GM12878 (cell line): ENCODE data around the gene RNASEL. TPM values are rescaled to one million over a fixed set of nuclear protein-coding genes. Genes with fewer than 3 reads are reported as not detected.

Source experiments
- ATAC-seq: fragments of 200-7000 bp; cut with Tn5 transposase; 3 replicates; pipeline ENCODE4 v1.9.1; 2020; ENCODE audit warnings: mild to moderate bottlenecking, moderate library complexity
- BruUV-seq: library from RNA; stranded (reverse); fragments of 400-500 nt; replicated peaks from 2 replicates; lab custom pipeline; 2021; lab: Mats Ljungman, UMichigan
- CTCF ChIA-PET: fragments of 300-600 bp; sonication (Branson Sonifier 250); formaldehyde crosslinking; extraction: SDS; loops from one replicate; lab custom pipeline; 2021; ENCODE audit warnings: inconsistent platforms; lab: Yijun Ruan, JAX
- POLR2A ChIA-PET: fragments of 350-600 bp; formaldehyde crosslinking; extraction: SDS; loops from one replicate; lab custom pipeline; 2021; ENCODE audit warnings: inconsistent platforms; lab: Charles Lee
- RAD21 ChIA-PET: fragments of 300-600 bp; sonication (Branson Sonifier 250); formaldehyde crosslinking; loops from one replicate; lab custom pipeline; 2023; ENCODE audit warnings: antibody characterized with exemption; ENCODE audit not compliant: unreplicated experiment; lab: Charles Lee
- SMC1A ChIA-PET: fragments of 300-600 bp; sonication (Branson Sonifier 250); formaldehyde crosslinking; loops from one replicate; lab custom pipeline; 2023; ENCODE audit not compliant: unreplicated experiment, uncharacterized antibody; lab: Charles Lee
- DNase-seq: peaks from one replicate; pipeline ENCODE4 v3.0.0-alpha.2; 2011; ENCODE audit warnings: low read depth, low spot score
- FAIRE-seq: peaks from 3 replicates; lab custom pipeline; 2011; peaks lifted over from hg19 to GRCh38; lab: Jason Lieb, UNC
- H2AFZ ChIP-seq: 2 replicates; pipeline ENCODE4 v1.6.0; 2011; ENCODE audit warnings: low read depth, low read length, control low read depth; ENCODE audit not compliant: control insufficient read depth
- H3K27ac ChIP-seq: 2 replicates; pipeline ENCODE4 v1.5.1; 2011; ENCODE audit warnings: control low read depth; ENCODE audit not compliant: control insufficient read depth, insufficient read depth
- H3K27me3 ChIP-seq, 2 experiments: replicated peaks in 1 of 2; 2 replicates each; pipeline versions ENCODE4 v1.6.0 to v1.6.1; 2011; ENCODE audit warnings: low read length in 1 of 2; ENCODE audit not compliant: control insufficient read depth in 2 of 2, insufficient read depth in 2 of 2
- H3K36me3 ChIP-seq, 2 experiments: 2 replicates each; pipeline ENCODE4 v1.5.1; 2011; ENCODE audit warnings: low read length in 1 of 2; ENCODE audit not compliant: control insufficient read depth in 2 of 2, insufficient read depth in 2 of 2
- H3K4me1 ChIP-seq: 2 replicates; pipeline ENCODE4 v1.6.1; 2011; ENCODE audit warnings: mild to moderate bottlenecking, low read length, moderate library complexity, mixed read lengths; ENCODE audit not compliant: control insufficient read depth, insufficient read depth
- H3K4me2 ChIP-seq: 2 replicates; pipeline ENCODE4 v1.6.0; 2011; ENCODE audit warnings: control low read depth; ENCODE audit not compliant: control insufficient read depth, insufficient read depth
- H3K4me3 ChIP-seq: fragments of 200-600 bp; sonication (generic); 2 replicates; pipeline ENCODE4 v1.5.1; 2016
- H3K79me2 ChIP-seq: 2 replicates; pipeline ENCODE4 v1.6.0; 2011; ENCODE audit warnings: low read length; ENCODE audit not compliant: control insufficient read depth, insufficient read depth
- H3K9ac ChIP-seq: 2 replicates; pipeline ENCODE4 v1.8.0; 2011; ENCODE audit warnings: low read length, control low read depth, mixed read lengths; ENCODE audit not compliant: control insufficient read depth, insufficient read depth
- H3K9me3 ChIP-seq: replicated peaks from 3 replicates; pipeline ENCODE4 v1.5.1; 2011; ENCODE audit warnings: mild to moderate bottlenecking, low read length; ENCODE audit not compliant: control insufficient read depth, insufficient read depth
- H4K20me1 ChIP-seq: 2 replicates; pipeline ENCODE4 v1.6.0; 2011; ENCODE audit not compliant: control insufficient read depth, insufficient read depth
- CREB1 ChIP-seq: IDR thresholded peaks from 2 replicates; pipeline ENCODE4 v1.6.1; 2012; ENCODE audit warnings: low read depth, mild to moderate bottlenecking, inconsistent platforms
- CREM ChIP-seq: IDR thresholded peaks from 2 replicates; pipeline ENCODE4 v1.6.1; 2014; ENCODE audit warnings: antibody characterized with exemption, low read depth
- CUX1 ChIP-seq: IDR thresholded peaks from 2 replicates; pipeline ENCODE4 v1.6.1; 2012; ENCODE audit warnings: improper control_type of control experiment, low read depth, low read length; ENCODE audit not compliant: insufficient replicate concordance
- E2F8 ChIP-seq: fragments of 450-650 bp; IDR thresholded peaks from 2 replicates; pipeline ENCODE4 v1.6.1; 2018; ENCODE audit warnings: mild to moderate bottlenecking, low read depth, moderate library complexity; ENCODE audit not compliant: partially characterized antibody
- IKZF2 ChIP-seq, 2 experiments: fragments of 450-650 bp; IDR thresholded peaks; 2 replicates each; pipeline ENCODE4 v1.6.1; 2017; ENCODE audit warnings: mild to moderate bottlenecking in 2 of 2, moderate library complexity in 2 of 2
- JUNB ChIP-seq: IDR thresholded peaks from 2 replicates; pipeline ENCODE4 v1.6.1; 2016; ENCODE audit warnings: antibody characterized with exemption, mild to moderate bottlenecking
- MEF2A ChIP-seq: IDR thresholded peaks from 2 replicates; pipeline ENCODE4 v1.6.1; 2011; ENCODE audit warnings: low read depth, mild to moderate bottlenecking, low read length, moderate library complexity; ENCODE audit not compliant: insufficient read depth
- RBBP5 ChIP-seq: fragments of 200-600 bp; sonication (generic); conservative IDR thresholded peaks from 2 replicates; pipeline ENCODE4 v1.6.1; 2016
- SIX5 ChIP-seq: IDR thresholded peaks from 2 replicates; pipeline ENCODE4 v1.6.1; 2011; ENCODE audit warnings: mild to moderate bottlenecking, low read depth, low read length, moderate library complexity; ENCODE audit not compliant: severe bottlenecking
- STAT1 ChIP-seq: fragments of 450-650 bp; conservative IDR thresholded peaks from 2 replicates; pipeline ENCODE4 v1.6.1; 2014; ENCODE audit warnings: antibody characterized with exemption, mild to moderate bottlenecking
- SUZ12 ChIP-seq: fragments of 200-600 bp; sonication (generic); IDR thresholded peaks from one replicate; pipeline ENCODE4 v1.6.1; 2018; ENCODE audit warnings: antibody characterized with exemption, mild to moderate bottlenecking; ENCODE audit not compliant: unreplicated experiment
- WGBS: methylation state at CpG from one replicate; pipeline ENCODE4 v1.1.6; 2016; ENCODE audit warnings: low lambda C conversion rate; ENCODE audit not compliant: insufficient replicate concordance, insufficient coverage; ENCODE audit errors: missing lambda C conversion rate; 5-methylcytosine and 5-hydroxymethylcytosine counted together
- in situ Hi-C: fragments of 300-500 bp; cut with MboI; formaldehyde crosslinking; loops from 9 replicates; pipeline ENCODE4 v1.14.3; 2018; ENCODE audit warnings: mixed read lengths
- intact Hi-C: fragments of 100-400 bp; cut with micrococcal nuclease; formaldehyde crosslinking; loops from one replicate; pipeline ENCODE4 v1.14.2; 2022; ENCODE audit not compliant: unreplicated experiment
- polyA plus RNA-seq, 11 experiments: library from polyadenylated mRNA; depleted of rRNA in 4 of 11; unstranded in 6 of 11; stranded (reverse) in 5 of 11; fragments of >200 nt; fragmentation: Nextera tagmentation in 4 of 11; fragmentation: Illumina TruSeq in 1 of 11; extraction: Ambion mirVana in 4 of 11; extraction: Trizol in 1 of 11; gene quantifications; 1 replicate in 1 of 11; 2 replicates in 10 of 11; pipeline versions ENCODE4 v1.2.1 to v1.2.3, GENCODE V29; 2011 to 2016; ENCODE audit warnings: inconsistent platforms in 2 of 11, missing spikeins in 2 of 11, low read depth in 1 of 11
- total RNA-seq, 4 experiments: library from RNA; depleted of rRNA in 3 of 4; stranded (reverse); fragments of >200 nt in 3 of 4; fragmentation: Illumina TruSeq in 1 of 4; extraction: Trizol in 1 of 4; gene quantifications; 2 replicates each; pipeline versions ENCODE4 v1.2.1 to v1.2.3, GENCODE V29; 2013 to 2021

The RNASEL gene
- total and polyA plus RNA-seq, 10 of the 15 experiments (the other 5 are each of a cell fraction or from before 2014, with no cell fraction given): 3.0 to 10.8 (median 5.0) TPM

GRCh38 chr1:182552527-182552926 is 36.5 kb downstream of the RNASEL start:
- H3K4me2 ChIP-seq: no peak overlapping the region
- H4K20me1 ChIP-seq: no peaks in the 10 kb centered on the region
- H2AFZ ChIP-seq: no peak overlapping the region
- in situ Hi-C loops (no loop called here), intact Hi-C loops (no loop called here)
- TF ChIP-seq RBBP5 (no peak), E2F8 (no peak), JUNB (no peak), IKZF2 (IDR thresholded peaks at IDR 0.05) (no peak), CREM (no peak), MEF2A (no peak), SIX5 (no peak), CREB1 (no peak), SUZ12 (no peak), STAT1 (no peak), CUX1 (no peak)
- H3K4me3 ChIP-seq: no peak overlapping the region
- H3K27ac ChIP-seq: no peak overlapping the region
- ChIA-PET SMC1A (interaction anchor here (1.7 kb wide), 1 partner anchor 10 kb away, joined by 4 read pairs; no protein-coding TSS in a partner anchor), POLR2A (no interaction called here), CTCF (no interaction called here), RAD21 (no interaction called here)
- ATAC-seq (no peak), DNase-seq (no peak), FAIRE-seq (no peak)
- H3K4me1 ChIP-seq: no peaks in the 10 kb centered on the region
- no peaks in the 10 kb centered on the region for H3K36me3 ChIP-seq
- H3K27me3 ChIP-seq: no peaks in the 10 kb centered on the region
- no peaks in the 10 kb centered on the region for H3K79me2 ChIP-seq
- no peaks in the 10 kb centered on the region; the same call in 2 of the 3 replicates for H3K9me3 ChIP-seq
- WGBS: 0% methylated on average over 2 of the region's 2 CpGs
- no TSS peak for BruUV-seq
- H3K9ac ChIP-seq: no peak overlapping the region
